K562 (cell line): ENCODE data around the gene CLDN5. TPM values are rescaled to one million over a fixed set of nuclear protein-coding genes. Genes with fewer than 3 reads are reported as not detected.

Experiments
- COPS2 ChIP-seq: fragments of 450-650 bp; conservative IDR thresholded peaks from 2 replicates; pipeline ENCODE4 v1.6.1; 2016; ENCODE audit warnings: mild to moderate bottlenecking, moderate library complexity
- IRF2 ChIP-seq: sonication (generic); formaldehyde crosslinking; IDR thresholded peaks from 2 replicates; pipeline ENCODE4 v1.8.1; 2022; ENCODE audit warnings: mild to moderate bottlenecking, missing genetic modification reagents
- KDM5B ChIP-seq: fragments of 200-600 bp; sonication (generic); IDR thresholded peaks from 2 replicates; pipeline ENCODE4 v1.6.1; 2012; ENCODE audit warnings: low read depth, mild to moderate bottlenecking, moderate library complexity, low read length, control low read depth, inconsistent platforms; ENCODE audit not compliant: insufficient replicate concordance
- PRPF4 ChIP-seq: fragments of 200-400 bp; formaldehyde crosslinking; IDR thresholded peaks from one replicate; pipeline ENCODE4 v1.6.1; 2017; ENCODE audit warnings: low read length, low read depth, mild to moderate bottlenecking; ENCODE audit not compliant: insufficient read depth, poor library complexity, severe bottlenecking
- polyA plus RNA-seq, 8 experiments: library from polyadenylated mRNA; depleted of rRNA in 4 of 8; stranded (reverse) in 5 of 8; unstranded in 3 of 8; fragments of >200 nt; fragmentation: Nextera tagmentation in 2 of 8; fragmentation: Illumina TruSeq in 1 of 8; extraction: Ambion mirVana in 2 of 8; extraction: Trizol in 1 of 8; gene quantifications; 2 replicates each; pipeline versions ENCODE4 v1.2.1 to v1.2.3, GENCODE V29; 2011 to 2014; ENCODE audit warnings: inconsistent platforms in 1 of 8, missing spikeins in 1 of 8
- total RNA-seq, 7 experiments: library from RNA; depleted of rRNA in 6 of 7; stranded (reverse); fragments of >200 nt in 6 of 7; fragmentation: Illumina TruSeq in 2 of 7; extraction: Trizol in 2 of 7; gene quantifications; 2 replicates each; pipeline versions ENCODE4 v1.2.1 to v1.2.3, GENCODE V29; 2011 to 2021; ENCODE audit warnings: low replicate concordance in 1 of 7
- TF ChIP-seq, protein P1 (sequence below), 2 experiments: fragments of 450-650 bp; formaldehyde crosslinking in 1 of 2; IDR thresholded peaks; 2 replicates each; pipeline versions ENCODE4 v1.4.0 to v1.6.1; 2014 to 2020; ENCODE audit warnings: mild to moderate bottlenecking in 2 of 2, borderline replicate concordance in 1 of 2, low read depth in 1 of 2
- TF ChIP-seq, protein P2 (sequence below): fragments of 250-450 bp; sonication (Bioruptor Pico); IDR thresholded peaks from 2 replicates; pipeline ENCODE4 v1.8.0; 2022; ENCODE audit warnings: moderate library complexity, mild to moderate bottlenecking, inconsistent platforms
- TF ChIP-seq, protein P3 (sequence below): fragments of 450-650 bp; IDR thresholded peaks from 2 replicates; pipeline ENCODE4 v1.6.1; 2016; ENCODE audit warnings: missing biosample characterization, missing genetic modification characterization
- TF ChIP-seq, protein P4 (sequence below): sonication (generic); formaldehyde crosslinking; IDR thresholded peaks from 2 replicates; pipeline ENCODE4 v1.5.0; 2020; ENCODE audit warnings: missing genetic modification reagents
- TF ChIP-seq, protein P5 (sequence below), 2 experiments: IDR thresholded peaks in 1 of 2; conservative IDR thresholded peaks in 1 of 2; 2 replicates each; pipeline ENCODE4 v1.6.1; 2016; ENCODE audit warnings: low read depth in 2 of 2, mild to moderate bottlenecking in 1 of 2, missing compliant biosample characterization in 1 of 2, missing genetic modification characterization in 1 of 2, moderate library complexity in 1 of 2

The CLDN5 gene
- total and polyA plus RNA-seq, 9 of the 15 experiments (the other 6 are each of a cell fraction or from before 2014, with no cell fraction given): 0.20 TPM; not detected in 8

DNA sequence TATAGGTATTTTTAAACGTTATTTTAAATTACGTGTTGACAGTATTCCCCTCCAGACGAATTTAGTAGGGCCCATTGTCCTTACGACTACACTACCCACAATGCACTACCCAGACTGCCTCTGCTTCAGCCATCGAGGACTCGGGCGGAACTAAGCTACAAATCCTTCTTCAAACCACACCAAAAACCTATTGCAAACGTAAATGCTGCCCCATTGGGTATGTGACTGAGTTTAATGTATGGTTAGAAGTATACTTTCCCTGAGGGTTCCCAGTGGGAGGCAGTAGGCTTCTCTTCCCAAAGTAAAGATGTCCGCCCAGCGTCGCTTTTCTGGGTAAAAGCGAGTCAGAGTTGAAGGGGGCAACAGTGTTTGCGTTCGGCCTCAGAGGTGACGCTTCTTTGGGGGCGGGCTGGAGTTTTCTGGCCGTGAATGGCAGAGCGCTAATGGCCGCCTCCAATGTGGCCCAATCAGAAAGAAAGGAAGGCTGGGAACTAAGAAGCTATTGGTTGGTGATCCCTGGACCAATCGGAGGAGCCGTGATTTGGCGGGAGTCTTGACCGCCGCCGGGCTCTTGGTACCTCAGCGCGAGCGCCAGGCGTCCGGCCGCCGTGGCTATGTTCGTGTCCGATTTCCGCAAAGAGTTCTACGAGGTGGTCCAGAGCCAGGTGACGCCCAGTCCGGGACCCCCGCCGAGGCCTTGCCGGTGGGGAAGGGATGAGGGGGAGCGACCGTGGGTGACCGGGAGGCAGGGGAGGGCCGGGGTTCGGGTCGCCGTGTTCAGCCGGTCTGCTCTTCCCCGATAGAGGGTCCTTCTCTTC lies 44.6 kb downstream of the CLDN5 start, which contains the start of gene CDC45 (continued):
- TF ChIP-seq IRF2: no peak
- TF ChIP-seq, protein P1, sequence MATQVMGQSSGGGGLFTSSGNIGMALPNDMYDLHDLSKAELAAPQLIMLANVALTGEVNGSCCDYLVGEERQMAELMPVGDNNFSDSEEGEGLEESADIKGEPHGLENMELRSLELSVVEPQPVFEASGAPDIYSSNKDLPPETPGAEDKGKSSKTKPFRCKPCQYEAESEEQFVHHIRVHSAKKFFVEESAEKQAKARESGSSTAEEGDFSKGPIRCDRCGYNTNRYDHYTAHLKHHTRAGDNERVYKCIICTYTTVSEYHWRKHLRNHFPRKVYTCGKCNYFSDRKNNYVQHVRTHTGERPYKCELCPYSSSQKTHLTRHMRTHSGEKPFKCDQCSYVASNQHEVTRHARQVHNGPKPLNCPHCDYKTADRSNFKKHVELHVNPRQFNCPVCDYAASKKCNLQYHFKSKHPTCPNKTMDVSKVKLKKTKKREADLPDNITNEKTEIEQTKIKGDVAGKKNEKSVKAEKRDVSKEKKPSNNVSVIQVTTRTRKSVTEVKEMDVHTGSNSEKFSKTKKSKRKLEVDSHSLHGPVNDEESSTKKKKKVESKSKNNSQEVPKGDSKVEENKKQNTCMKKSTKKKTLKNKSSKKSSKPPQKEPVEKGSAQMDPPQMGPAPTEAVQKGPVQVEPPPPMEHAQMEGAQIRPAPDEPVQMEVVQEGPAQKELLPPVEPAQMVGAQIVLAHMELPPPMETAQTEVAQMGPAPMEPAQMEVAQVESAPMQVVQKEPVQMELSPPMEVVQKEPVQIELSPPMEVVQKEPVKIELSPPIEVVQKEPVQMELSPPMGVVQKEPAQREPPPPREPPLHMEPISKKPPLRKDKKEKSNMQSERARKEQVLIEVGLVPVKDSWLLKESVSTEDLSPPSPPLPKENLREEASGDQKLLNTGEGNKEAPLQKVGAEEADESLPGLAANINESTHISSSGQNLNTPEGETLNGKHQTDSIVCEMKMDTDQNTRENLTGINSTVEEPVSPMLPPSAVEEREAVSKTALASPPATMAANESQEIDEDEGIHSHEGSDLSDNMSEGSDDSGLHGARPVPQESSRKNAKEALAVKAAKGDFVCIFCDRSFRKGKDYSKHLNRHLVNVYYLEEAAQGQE (IDR thresholded peaks at IDR 0.05; ENCODE audit: borderline replicate concordance): no peak
- TF ChIP-seq, protein P1 (CRISPR knock-in tag; IDR thresholded peaks at IDR 0.05; ENCODE audit: low read depth): peak; percentile 88; the same call in 1 of the 2 replicates
- TF ChIP-seq, protein P2, sequence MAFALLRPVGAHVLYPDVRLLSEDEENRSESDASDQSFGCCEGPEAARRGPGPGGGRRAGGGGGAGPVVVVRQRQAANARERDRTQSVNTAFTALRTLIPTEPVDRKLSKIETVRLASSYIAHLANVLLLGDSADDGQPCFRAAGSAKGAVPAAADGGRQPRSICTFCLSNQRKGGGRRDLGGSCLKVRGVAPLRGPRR (CRISPR knock-in tag): peak; percentile 92; the same call in 1 of the 2 replicates
- TF ChIP-seq, protein P3, sequence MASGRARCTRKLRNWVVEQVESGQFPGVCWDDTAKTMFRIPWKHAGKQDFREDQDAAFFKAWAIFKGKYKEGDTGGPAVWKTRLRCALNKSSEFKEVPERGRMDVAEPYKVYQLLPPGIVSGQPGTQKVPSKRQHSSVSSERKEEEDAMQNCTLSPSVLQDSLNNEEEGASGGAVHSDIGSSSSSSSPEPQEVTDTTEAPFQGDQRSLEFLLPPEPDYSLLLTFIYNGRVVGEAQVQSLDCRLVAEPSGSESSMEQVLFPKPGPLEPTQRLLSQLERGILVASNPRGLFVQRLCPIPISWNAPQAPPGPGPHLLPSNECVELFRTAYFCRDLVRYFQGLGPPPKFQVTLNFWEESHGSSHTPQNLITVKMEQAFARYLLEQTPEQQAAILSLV (tag): peak; percentile 87
- TF ChIP-seq PRPF4: peak; percentile 17
- peak; percentile 96 for TF ChIP-seq KDM5B
- TF ChIP-seq, protein P4, sequence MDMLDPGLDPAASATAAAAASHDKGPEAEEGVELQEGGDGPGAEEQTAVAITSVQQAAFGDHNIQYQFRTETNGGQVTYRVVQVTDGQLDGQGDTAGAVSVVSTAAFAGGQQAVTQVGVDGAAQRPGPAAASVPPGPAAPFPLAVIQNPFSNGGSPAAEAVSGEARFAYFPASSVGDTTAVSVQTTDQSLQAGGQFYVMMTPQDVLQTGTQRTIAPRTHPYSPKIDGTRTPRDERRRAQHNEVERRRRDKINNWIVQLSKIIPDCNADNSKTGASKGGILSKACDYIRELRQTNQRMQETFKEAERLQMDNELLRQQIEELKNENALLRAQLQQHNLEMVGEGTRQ: no peak
- TF ChIP-seq, protein P5, sequence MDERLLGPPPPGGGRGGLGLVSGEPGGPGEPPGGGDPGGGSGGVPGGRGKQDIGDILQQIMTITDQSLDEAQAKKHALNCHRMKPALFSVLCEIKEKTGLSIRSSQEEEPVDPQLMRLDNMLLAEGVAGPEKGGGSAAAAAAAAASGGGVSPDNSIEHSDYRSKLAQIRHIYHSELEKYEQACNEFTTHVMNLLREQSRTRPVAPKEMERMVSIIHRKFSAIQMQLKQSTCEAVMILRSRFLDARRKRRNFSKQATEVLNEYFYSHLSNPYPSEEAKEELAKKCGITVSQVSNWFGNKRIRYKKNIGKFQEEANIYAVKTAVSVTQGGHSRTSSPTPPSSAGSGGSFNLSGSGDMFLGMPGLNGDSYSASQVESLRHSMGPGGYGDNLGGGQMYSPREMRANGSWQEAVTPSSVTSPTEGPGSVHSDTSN (CRISPR knock-in tag; IDR thresholded peaks at IDR 0.05; ENCODE audit: low read depth): no peak
- TF ChIP-seq, protein P5 (tag; conservative IDR thresholded peaks at IDR 0.05; ENCODE audit: low read depth): peak; percentile 85
- no peak for TF ChIP-seq COPS2
